Mammary epithelial cell (primary cell): ENCODE measurements around the gene CSNK1G3.

Experiments used
- CTCF ChIP-seq, 2 donors: IDR thresholded peaks in 1 of 2; conservative IDR thresholded peaks in 1 of 2; 2 replicates each; pipeline ENCODE4 v1.5.1; 2011 to 2012; ENCODE audit warnings: inconsistent platforms in 2 of 2, low read length in 2 of 2, mild to moderate bottlenecking in 2 of 2, control low read depth in 1 of 2, low read depth in 1 of 2; ENCODE audit not compliant: insufficient read depth in 1 of 2; ENCODE audit errors: extremely low read depth in 1 of 2
- EZH2 ChIP-seq: IDR thresholded peaks from 2 replicates; pipeline ENCODE4 v1.6.1; 2012; ENCODE audit warnings: low read length, inconsistent platforms, borderline replicate concordance

- TF ChIP-seq CTCF (conservative IDR thresholded peaks at IDR 0.05 in 1 of 2, IDR thresholded peaks at IDR 0.05 in 1 of 2; ENCODE audit: extremely low read depth in 1 of 2, insufficient read depth in 1 of 2, low read depth in 1 of 2, low read length in 2 of 2) (no peak), EZH2 (no peak)
Observed at GRCh38 chr5:123471385-123471784, 40.6 kb upstream of the CSNK1G3 start.
